Adrenal gland (tissue), 5 donors: ENCODE results near the gene SEC14L5.

Experiments
- CTCF ChIP-seq, 6 experiments: fragments of 450-650 bp in 4 of 6; fragments of 200-600 bp in 2 of 6; sonication (generic) in 1 of 6; IDR thresholded peaks; 1 replicate in 5 of 6; 2 replicates in 1 of 6; pipeline versions ENCODE4 v1.5.1 to v1.8.0; 2016 to 2021; ENCODE audit warnings: antibody characterized with exemption in 6 of 6, mild to moderate bottlenecking in 2 of 6, moderate library complexity in 1 of 6
- POLR2A ChIP-seq, 2 donors: fragments of 450-650 bp; IDR thresholded peaks; one replicate each; pipeline ENCODE4 v1.6.1; 2017; ENCODE audit warnings: antibody characterized with exemption in 2 of 2, mild to moderate bottlenecking in 2 of 2, moderate library complexity in 1 of 2
- donor health status: DM: no; HTN: no; CAD: no.

- TF ChIP-seq CTCF (IDR thresholded peaks at IDR 0.05) (no peak), POLR2A (IDR thresholded peaks at IDR 0.05) (peak in 1 of 2 donors; percentile 18)
Observed at GRCh38 chr16:4976611-4977145, 18.5 kb downstream of the SEC14L5 start.
